HG03135 (cell line): ENCODE results near the gene IGF1.
"Not testable (repeated sequence)": the region's sequence is repeated elsewhere in the genome, so short reads cannot be mapped to it uniquely, and the experiment has no call there.

Experiments used
- ATAC-seq: cut with Tn5 transposase; IDR thresholded peaks from one replicate; pipeline ENCODE4 v1.9.1; 2021; ENCODE audit warnings: mild to moderate bottlenecking, moderate library complexity; ENCODE audit not compliant: unreplicated experiment

Gene IGF1

DNA sequence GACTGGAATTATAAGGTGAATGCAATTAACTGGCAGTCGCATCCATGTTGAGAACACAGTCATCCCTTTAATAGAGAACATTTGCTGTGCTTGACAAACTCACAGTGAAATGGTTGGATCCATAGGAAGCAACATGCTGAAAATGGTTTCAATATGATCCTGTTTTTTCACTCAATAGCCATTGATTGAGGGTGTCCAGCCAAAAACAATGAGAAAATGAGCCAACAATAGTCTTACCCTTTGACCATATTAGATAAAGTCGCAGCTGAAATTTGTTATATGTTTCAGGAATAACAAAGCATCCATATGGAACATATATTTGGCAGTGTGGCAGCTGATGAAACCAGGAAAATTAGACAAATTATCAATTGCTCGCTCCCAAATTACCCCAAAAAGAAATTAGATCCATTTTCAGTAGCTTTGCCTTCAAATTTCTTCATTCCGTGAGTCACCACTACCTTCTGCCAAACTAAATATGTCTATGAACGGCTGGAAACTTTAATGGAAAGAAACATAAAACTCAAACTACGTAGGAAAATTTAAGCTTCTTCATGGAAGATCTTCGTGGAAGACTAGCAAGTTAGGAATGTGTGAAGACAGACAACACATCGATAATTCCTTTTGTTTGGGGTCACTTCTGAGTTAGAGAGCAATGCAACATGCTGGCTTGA lies 17.4 kb downstream of the IGF1 start:
- ATAC-seq = no peak

DNA sequence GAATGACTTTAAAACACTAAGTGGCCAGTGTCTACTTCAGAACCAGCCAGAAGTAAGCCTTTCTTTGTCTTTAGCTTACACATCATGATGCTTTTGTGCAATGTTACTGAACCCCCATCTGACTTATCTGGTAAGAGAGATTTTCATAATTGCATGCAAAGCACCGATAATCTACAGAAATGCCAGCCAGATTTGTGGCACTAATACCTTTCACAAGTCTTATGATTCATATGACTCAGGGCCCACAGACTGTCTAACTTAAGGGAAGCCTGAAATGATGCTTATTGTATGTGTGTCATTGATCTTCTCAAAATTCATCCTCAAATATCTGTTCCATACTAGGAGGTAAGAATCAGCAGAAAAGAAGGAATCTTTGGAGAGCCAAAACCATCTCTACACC lies 18.0 kb downstream of the IGF1 start:
- no peak for ATAC-seq

DNA sequence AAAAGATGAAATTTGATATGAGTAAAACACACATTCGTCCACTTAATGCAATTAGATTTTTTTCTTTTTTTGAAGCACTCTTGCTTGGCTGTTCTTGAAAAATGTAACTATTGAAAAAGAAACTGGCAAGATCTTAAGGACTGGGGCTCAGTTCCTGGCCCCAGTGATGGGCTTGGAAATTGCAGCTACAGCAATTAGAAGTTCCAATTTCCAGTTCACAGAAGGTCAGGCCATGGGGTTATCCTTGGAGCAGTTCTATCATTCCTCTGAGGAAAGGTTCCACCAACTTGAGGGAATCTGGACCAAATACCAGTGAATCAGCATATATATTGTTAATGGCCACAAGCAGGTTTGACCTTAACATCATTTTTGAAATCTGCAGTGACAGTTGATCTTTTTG lies 18.9 kb downstream of the IGF1 start:
- ATAC-seq = no peak

DNA sequence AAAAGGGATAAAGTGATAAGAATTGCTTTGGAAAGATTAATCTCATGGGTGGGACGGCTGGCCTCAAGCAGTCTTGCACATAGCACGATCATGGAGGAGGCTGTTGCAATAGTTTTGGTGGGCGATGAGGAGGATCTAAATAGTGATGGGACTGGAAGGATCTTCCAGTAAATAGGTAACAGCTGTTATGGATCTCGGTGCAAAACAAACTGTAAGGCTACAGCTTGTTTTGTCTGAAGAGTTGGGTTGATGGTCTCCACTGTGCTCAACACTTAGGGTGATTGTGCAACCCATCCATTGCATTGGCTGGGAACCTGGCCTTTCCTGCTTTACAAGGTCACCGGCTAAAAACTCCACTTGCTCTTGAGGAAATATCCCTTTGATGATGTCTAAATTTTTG lies 21.0 kb downstream of the IGF1 start:
- ATAC-seq = no peak

DNA sequence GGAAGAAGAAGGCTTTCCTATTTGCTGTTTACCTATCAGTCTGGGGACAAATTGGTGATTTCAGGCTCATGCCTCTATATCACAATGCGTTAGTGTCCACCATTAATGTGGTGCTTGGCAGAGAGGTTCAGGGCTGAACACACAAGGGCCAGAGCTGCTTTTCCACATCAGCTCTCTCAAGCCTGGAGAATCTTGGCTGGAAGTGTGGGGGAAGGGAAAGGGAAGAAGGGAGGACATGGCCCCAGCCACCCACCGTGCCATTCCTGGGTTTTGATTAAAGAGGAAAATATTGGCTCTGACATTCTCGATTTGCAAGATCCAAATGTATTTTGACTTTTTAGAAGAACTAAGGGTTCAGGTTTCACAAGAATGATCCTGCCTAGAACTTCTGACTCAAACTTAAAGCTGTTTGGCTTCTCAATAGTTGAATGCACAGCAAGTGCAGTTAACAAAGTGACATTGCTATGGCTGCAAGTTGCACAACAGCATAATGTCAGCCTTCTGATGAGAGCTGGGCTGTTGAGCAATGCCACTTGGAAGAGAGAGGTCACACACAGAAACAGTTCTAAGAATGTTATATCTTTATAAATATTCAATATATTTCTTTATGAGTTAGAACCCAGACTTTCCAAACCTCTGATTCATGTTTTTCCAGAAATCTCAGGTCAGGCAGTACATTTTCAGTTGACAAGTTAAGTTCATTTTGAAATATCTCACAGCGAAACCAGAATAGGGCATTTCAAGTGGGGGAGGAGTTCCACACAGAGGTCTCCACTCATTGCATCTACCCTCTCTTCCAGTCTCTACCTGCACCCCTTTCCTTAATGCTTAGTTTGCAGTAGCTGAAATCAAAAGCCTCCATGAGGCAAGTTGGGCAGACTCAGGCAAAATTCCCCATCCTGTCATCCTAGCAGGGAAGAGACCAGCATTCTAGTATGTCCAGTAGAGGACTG lies 25.3 kb downstream of the IGF1 start:
- ATAC-seq = no peak

DNA sequence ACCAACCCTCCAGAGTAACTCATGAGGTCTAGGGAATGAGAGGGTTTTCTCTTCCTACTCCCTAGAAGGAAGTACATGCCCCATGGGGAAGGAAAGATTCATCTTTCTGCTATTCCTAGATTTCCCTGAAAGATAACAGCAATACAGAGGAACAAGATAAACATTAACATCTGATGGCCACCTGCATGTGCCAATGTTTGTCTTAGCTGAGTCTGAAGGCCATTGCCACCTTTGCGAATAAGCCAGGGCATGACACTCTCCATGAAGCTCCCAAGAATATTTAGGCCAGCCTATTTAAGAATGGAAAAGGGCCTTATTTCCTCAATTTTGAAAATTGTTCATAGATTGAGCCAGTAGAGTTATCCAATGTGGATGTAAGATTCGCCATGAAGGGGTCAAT lies 26.0 kb downstream of the IGF1 start:
- no peak for ATAC-seq

DNA sequence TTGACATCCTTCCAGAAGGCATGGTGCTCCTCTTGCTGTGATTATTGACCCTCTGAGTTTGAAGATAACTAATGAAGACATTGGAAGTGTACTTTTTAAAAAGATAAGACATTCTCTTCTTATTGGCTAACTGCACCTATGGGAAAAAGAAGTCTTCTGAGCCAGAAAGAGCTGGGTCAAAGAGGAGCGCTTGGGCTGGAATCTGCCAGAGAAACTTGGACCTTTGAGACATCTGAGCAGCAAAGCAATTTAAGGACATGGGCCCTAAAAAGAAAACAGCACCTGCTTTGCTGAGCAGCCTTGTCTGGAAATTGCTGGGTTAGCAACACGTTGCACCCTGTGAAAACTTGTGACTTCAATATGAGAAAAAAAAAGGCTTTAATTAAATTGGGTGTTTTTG lies 27.8 kb downstream of the IGF1 start:
- ATAC-seq = no peak

DNA sequence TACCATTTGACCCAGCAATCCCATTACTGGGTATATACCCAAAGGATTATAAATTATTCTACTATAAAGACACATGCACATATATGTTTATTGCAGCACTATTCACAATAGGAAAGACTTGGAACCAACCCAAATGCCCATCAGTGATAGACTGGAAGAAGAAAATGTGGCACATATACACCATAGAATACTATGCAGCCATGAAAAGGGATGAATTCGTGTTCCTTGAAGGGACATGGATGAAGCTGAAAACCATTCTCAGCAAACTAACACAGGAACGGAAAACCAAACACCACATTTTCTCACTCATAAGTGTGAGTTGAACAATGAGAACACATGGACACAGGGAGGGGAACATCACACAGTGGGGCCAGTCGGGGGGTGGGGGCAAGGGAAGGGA lies 31.3 kb downstream of the IGF1 start:
- not testable (repeated sequence) for ATAC-seq

DNA sequence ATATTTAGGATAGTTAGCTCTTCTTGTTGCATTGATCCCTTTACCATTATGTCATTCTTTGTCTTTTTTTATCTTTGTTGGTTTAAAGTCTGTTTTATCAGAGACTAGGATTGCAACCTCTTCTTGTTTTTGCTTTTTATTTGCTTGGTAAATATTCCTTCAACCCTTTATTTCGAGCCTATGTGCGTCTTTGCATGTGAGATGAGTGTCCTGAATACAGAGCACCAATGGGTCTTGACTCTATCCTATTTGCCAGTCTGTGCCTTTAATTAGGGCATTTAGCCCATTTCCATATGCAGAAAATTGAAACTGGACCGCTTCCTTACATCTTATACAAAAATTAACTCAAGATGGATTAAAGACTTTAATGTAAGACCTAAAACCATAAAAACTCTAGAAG lies 32.9 kb downstream of the IGF1 start:
- not testable (repeated sequence) for ATAC-seq

DNA sequence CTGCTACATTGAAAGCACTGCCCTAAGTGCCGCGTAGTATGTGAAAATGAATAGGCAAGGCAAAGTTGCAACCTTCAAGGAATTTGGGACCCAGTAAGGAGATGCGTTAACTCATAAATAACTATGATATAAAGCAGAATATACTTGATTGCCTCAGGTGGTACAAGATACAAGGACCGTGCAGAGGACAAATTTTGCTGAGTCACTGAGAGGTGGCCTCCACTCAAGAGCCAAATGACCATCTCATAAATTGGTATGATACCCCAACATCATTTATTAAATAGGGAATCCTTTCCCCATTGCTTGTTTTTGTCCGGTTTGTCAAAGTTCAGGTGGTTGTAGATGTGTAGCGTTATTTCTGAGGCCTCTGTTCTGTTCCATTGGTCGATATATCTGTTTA lies 35.7 kb downstream of the IGF1 start:
- no peak for ATAC-seq

DNA sequence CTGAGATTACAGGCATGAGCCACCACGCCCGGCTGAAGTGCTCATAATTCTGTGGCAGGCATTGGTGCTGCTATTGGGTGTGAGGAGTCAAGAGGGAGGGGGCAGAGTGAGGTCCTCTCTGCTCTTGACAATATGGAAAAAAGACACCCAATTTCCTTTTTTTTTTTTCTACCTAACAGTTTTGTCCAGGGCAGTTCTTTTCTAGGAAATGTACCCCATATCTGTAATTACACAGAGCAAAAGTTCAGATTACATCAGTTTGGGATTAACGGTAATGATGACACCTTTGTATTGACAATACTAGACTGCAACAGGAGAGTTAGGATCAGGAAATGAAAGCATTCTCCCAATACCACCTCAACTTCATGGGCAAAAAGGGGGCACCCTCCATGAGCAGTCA lies 36.3 kb downstream of the IGF1 start:
- ATAC-seq = no peak

DNA sequence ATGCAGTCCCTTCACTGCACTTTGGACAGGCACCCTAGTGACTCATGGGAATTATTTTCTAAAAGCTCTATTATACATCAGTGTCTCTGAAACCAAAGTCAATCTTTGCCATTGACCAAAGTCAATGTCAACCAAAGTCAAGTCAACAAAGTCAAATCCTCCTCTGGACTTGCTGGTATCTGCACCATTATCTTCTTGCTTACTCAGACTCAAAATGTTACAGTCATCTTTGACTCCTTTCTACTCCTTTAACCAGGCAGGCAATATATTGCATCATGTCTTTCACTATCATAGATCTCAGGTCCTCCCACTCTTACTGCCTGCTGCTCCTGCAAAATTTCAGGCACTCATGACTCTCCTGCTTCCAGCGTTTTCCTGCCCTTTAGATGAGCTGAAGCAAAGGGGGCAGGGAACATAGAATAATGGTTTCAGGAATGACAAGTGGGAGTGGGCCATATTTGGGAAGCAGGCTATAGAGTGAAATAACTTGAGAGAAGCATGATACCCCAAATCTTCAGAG lies 39.2 kb downstream of the IGF1 start:
- no peak for ATAC-seq

DNA sequence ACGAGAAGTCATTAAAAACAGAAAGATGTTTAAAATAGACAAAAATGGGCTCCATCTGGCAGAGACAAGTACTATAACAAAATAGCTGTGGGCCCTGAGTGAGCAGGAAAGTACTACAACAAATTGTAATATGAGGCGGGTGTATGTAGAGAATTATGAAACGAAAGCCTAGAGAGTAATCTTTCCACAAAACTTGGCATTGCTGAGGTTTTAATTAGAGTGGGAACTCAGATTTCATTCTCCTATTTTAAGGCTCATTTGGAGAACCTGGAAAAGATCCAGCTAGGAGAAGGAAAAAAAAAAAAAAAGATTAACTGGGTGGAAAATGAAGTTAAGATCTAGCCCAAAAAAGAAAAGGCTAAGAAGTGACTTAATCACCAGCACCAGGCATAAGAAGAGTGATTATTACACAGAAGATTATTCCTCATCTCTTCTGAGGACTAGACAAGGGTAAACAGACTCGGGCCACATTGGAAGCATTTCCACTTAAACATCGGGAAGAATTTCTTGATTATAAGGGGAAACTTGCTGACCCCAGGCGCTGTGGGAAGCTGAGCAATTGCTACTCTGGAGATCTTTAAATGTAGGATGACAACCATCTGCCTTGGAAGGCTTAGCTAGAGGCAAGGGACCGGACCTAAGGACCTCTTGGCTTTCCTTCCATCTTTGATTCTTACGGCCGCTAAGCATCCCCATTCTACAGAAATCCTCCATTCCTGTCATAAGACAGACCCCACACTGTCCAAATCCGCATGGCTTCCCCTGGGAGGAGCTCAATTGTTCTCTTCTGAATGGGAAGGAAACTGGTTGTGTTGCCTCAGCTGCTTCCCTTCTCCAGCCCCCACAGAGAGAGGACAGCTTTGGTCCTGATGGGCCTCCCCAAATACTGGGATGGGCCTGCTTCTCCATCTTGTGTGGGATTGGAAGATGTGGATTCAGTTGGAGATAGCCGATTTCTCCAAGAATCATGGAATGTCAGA lies 40.6 kb downstream of the IGF1 start:
- no peak for ATAC-seq

DNA sequence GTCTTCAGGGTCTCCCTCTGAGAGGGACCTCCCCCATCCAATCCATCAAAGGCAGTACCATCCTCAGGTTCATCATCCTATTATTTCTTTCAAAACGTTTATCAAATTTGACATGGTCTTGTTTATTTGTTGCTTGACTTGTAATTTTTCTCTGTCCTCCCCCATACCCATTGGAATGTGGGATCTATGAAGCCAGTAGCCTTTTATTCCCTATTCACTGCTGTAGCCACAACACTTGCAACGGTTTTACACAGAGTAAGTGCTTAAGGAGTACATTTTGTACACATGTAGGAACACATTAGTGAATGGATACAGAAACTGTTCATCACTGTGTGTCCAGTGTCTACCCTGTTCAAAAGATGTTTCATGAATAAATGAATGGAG lies 41.5 kb downstream of the IGF1 start:
- no peak for ATAC-seq

DNA sequence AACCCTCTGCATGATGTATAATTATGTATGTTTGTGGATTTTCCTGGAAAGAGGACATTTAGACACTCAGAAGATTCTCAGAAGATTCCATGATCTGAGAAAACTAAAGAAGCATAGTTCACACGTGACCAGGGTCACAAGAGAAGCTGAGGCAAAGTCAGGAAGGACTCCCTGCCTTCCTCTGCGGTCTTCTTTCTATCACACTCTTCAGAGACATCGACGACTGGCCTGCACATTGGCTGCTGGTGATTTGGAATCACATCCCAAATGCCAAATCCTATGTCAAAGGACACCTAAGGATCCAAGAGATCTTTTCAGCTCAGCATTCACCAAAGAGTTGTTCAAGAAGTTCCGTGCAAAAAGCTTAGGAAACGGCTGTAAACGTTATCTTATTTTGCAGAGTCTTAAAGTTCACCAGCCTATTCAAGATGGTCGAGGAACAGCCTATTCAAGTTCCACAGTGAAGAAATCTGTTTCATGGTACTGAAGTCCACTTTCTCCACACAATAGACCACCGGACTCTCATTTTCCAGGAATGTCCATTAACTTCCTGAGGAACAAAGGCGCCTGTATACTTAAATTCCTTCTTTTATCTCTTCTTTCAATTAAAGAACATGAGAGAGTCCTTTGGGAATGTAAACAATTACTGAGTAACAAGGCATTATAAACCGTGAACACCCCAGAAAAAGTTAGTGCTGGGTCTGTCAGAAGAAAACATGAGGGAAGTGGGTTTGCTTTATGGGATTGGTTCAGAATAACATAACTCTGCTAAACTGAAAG lies 42.1 kb downstream of the IGF1 start:
- ATAC-seq = no peak

DNA sequence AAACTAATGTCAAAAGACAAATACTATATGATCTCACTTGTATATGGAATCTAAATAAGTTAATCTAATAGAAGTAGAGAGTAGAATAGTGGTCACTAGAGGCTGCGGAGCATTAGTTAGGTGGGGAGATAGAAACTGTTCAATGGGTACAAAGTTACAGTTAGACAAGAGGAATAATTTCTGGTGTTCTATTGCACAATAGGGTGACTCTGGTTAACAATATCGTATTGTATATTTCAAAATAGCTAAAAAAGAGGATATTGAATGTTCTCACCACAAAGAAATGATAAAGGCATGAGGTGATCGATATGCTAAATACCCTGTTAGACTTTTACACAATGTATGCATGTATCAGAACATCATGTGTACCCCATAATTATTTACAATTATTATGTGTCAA lies 42.9 kb downstream of the IGF1 start:
- ATAC-seq = no peak

DNA sequence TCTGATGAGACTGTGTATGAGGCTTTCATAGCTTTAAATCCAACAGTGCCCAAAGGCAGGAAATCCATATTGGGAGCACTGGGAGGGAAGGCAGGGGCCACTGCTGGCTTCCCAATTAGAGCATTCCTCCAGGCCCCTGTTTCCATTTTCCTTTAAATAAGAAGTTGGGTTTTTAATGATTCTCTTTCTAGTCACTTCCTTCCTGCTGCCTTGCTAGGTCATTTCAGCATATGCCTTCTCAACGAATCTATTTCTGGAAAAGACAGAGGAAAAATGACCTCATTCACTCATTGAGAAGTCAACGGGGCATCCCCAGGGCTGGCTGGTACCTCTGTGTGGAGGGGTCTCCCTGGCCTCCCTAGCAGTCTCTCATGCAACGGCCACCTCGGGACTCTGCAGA lies 43.5 kb downstream of the IGF1 start:
- no peak for ATAC-seq

DNA sequence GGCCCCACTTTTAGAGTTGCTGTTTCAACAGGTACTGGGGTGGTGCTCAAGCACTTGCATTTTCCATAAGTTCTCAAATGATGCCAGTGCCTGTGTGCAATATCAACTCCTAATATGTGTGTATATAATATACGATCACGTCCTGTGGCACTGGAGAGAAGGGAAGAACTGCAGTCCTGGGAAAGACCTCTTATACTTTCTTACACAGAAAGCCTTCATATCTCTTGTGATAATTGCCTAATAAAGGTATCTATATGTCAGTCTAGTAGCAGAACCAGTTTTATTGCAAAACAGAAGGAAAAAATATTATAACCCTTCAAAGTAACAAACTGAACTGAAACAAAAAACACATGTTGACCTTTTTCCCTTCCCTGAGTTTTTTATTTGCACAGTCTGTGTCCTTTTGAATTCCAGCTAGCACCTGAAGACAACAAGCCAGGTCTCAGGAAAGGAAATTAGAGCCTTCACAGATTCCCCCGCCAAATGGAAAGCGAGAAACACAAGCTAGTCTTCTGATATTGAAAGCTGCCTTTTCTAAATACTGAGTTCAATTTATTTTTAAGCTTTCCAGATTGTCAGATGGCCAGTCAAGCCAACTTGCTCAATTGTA lies 44.4 kb downstream of the IGF1 start:
- ATAC-seq = no peak

DNA sequence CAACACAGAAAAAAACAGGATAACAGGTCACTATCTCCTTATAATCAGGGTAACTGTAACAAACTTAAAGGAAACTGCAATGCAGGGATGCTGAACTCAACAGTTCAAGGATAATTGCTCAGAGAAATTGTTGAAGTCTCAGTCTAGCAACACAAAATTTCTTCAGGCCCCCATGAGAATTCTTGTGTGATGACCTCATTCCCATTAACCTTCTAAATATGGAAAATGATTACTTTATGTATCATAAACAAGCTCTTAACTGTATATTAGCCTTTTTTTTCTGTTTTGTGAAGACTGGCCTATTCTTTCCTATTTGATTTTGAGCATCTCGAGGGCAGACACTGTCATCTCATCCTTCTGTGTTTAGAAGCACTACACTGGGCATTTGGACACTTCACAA lies 47.1 kb downstream of the IGF1 start:
- no peak for ATAC-seq

DNA sequence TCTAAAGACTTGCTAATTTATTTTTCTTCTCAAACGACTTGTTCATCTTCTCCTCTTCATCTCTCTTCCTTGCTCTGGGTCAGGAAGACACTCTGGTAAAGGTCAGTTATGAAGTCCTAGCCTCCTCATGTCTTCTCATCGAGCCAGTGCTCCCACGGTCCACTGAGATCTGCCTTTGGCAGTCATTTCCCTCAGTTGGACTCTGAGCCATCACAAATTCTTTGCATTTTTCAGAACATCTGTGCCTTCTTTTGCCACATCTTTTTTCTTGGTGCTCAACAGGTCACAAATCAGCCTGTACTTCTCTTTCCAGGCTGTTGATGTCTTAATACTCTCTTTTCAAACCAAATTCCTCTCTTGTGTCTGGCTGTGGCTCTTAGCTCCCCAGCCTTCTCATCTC lies 49.7 kb downstream of the IGF1 start:
- ATAC-seq = no peak
